ENCODE data around the gene SYCE1.
"Not testable (repeated sequence)": the region's sequence is repeated elsewhere in the genome, so short reads cannot be mapped to it uniquely, and the experiment has no call there.

DNA sequence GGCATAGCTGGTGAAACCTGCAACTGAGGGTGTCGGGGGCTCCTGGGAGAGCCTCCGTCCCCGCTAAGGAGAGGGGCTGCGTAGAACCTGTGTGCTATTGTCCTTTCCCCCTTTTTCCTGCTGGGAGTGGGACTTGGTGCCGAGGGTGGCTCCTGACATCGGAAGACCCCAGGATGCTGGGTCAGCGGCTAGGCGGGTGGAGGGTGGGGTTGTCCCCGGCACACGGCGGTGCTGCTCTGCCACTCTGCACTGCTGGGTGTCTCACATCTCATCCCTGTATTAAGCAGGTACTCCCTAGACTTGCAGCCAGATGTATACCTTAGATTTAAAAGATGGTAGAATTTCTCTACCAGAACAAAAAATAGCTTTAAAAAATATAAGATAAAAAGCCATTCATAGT lies 6.7 kb upstream of the SYCE1 start:
- TF ChIP-seq, protein P1, sequence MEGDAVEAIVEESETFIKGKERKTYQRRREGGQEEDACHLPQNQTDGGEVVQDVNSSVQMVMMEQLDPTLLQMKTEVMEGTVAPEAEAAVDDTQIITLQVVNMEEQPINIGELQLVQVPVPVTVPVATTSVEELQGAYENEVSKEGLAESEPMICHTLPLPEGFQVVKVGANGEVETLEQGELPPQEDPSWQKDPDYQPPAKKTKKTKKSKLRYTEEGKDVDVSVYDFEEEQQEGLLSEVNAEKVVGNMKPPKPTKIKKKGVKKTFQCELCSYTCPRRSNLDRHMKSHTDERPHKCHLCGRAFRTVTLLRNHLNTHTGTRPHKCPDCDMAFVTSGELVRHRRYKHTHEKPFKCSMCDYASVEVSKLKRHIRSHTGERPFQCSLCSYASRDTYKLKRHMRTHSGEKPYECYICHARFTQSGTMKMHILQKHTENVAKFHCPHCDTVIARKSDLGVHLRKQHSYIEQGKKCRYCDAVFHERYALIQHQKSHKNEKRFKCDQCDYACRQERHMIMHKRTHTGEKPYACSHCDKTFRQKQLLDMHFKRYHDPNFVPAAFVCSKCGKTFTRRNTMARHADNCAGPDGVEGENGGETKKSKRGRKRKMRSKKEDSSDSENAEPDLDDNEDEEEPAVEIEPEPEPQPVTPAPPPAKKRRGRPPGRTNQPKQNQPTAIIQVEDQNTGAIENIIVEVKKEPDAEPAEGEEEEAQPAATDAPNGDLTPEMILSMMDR (IDR thresholded peaks at IDR 0.05) = not testable (repeated sequence)
- not testable (repeated sequence) for TF ChIP-seq POLR2A (IDR thresholded peaks at IDR 0.05)

Data from suprapubic skin (tissue), 3 donors.